Epithelial cell of esophagus (primary cell): ENCODE measurements around the gene PIP5K1B.
A peak's percentile ranks its signal among the peaks of the same experiment; 100 is the strongest.

Experiments
- DNase-seq: peaks from one replicate; pipeline ENCODE4 v3.0.0; 2010; ENCODE audit warnings: low read depth
- H3K4me3 ChIP-seq: 2 replicates; pipeline ENCODE4 v1.5.1; 2011; ENCODE audit warnings: mild to moderate bottlenecking, low read length, control low read depth
- CTCF ChIP-seq: IDR thresholded peaks from 2 replicates; pipeline ENCODE4 v1.5.1; 2011; ENCODE audit warnings: low read depth, mild to moderate bottlenecking, low read length, control low read depth, inconsistent platforms; ENCODE audit not compliant: insufficient read depth; ENCODE audit errors: missing control alignments

The PIP5K1B gene

DNA sequence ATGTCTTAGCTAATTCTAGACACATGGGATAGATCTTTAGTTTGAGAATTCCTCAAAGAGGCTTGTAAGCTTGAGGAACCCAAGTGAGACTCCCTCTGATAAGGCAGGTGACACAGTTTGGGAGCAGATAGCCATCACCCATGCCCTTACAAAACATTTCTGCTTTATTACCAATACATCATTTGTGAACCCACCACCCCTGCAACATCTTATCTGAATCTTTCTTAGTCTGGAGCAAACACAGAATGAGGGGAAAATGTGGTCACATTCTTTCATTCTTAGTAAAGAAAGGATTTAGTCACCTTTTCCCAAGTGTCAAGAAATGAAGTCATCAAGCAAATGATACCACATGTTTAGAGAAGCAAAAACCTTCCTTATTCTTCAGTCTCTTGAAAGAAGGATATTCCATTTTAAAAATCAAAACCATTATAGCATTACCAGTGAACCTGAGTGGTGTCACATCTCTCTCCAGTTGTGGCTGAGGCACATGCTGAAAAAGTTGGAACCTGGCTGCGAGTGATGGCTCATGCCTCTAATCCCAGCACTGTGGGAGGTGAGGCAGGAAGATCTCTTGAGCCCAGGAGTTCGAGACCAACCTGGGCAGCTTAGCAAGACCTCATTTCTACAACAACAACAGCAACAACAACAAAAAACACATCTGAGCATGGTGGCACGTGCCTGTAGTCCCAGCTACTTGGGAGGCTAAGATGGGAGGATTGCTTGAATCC is 243.0 kb downstream of the PIP5K1B start:
- no peak overlapping the region for H3K4me3 ChIP-seq
- no peak for DNase-seq
- no peak for TF ChIP-seq CTCF

DNA sequence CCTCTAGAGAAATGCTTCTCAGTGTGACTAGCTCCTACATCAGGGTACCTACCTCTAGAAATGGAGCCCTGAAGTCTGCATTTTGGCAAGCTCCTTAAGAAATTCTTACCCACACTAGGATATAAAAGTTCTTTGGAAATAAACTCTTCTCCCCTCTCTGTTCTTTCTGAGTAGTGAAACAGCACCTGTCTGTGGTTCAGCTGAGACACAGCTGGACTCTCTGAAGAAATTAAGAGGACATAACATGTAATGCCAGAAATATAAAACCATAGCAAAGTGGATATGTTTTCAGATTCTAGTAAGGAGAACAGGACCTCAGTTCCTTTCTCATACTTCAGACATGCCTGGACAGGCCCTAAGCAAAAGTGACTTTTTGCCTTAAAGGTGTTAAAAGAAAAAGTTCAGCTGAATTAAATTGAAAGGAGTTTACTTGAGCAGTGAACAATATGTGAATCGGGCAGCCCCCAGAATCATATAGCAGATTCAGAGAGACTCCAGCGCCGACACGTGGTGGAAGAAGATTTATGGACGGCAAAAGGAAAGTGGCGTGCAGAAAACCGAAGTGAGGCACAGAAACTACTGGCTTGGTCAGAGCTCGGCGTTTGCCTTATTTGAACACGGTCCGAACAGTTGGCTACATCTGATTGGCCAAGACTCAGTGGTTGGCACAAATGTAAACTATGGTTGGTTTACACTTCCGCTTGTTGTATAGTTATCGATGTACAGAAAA is 244.4 kb downstream of the PIP5K1B start:
- H3K4me3 ChIP-seq = no peak overlapping the region
- no peak for TF ChIP-seq CTCF
- peak; percentile 38 for DNase-seq

GRCh38 chr9:68950188-68950587 is 245.1 kb downstream of the PIP5K1B start:
- no peak overlapping the region for H3K4me3 ChIP-seq
- no peak for TF ChIP-seq CTCF
- DNase-seq = no peak

DNA sequence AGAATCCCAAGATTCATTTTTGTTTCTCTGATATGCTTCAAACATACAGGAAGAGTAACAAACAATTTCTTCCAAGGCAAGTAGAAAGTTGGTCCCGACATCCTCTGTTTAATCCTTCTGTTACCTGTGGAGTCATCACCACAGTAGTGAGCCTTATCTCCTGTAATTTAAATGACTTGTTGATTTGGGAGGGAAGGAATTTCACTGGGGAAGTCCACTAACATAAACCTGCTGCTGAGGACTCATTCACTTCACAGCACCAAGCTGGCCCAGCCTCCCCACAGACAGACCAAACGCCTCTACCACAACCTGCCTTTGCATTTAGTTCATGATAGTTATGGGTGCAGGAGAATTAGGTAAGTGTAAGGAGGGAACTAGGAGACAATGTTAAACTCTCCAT is 245.6 kb downstream of the PIP5K1B start:
- TF ChIP-seq CTCF = no peak
- no peak overlapping the region for H3K4me3 ChIP-seq
- no peak for DNase-seq

GRCh38 chr9:68951879-68952659 is 247.0 kb downstream of the PIP5K1B start:
- H3K4me3 ChIP-seq = no peak overlapping the region
- no peak for DNase-seq
- TF ChIP-seq CTCF = no peak

- no peak for DNase-seq
- H3K4me3 ChIP-seq = no peak overlapping the region
- TF ChIP-seq CTCF = no peak
Observed at GRCh38 chr9:68953771-68954170, 248.7 kb downstream of the PIP5K1B start.
